ENCODE measurements around the gene RABGAP1L.

- TF ChIP-seq ZNF280D (tag by site-specific recombination; IDR thresholded peaks at IDR 0.05) = no peak
- no peak for TF ChIP-seq CTCF (tag by site-specific recombination; IDR thresholded peaks at IDR 0.05)
- TF ChIP-seq ZNF335 (tag by site-specific recombination; conservative IDR thresholded peaks at IDR 0.05) = no peak
- no peak for TF ChIP-seq ZNF324 (tag by site-specific recombination; IDR thresholded peaks at IDR 0.05)
- no peak for TF ChIP-seq ZBTB8A (tag by site-specific recombination; IDR thresholded peaks at IDR 0.05)
- TF ChIP-seq ZNF175 (tag by site-specific recombination; IDR thresholded peaks at IDR 0.05) = no peak
- TF ChIP-seq ZNF639 (tag by site-specific recombination; IDR thresholded peaks at IDR 0.05) = no peak
- no peak for TF ChIP-seq ZIC2 (tag by site-specific recombination; IDR thresholded peaks at IDR 0.05)
- TF ChIP-seq HIC1 (tag by site-specific recombination; IDR thresholded peaks at IDR 0.05) = no peak
- TF ChIP-seq GLIS1 (tag by site-specific recombination; IDR thresholded peaks at IDR 0.05) = no peak
- no peak for TF ChIP-seq ZNF692 (tag by site-specific recombination; IDR thresholded peaks at IDR 0.05)
- no peak for TF ChIP-seq ZNF138 (tag by site-specific recombination; IDR thresholded peaks at IDR 0.05; ENCODE audit: borderline replicate concordance)
These were observed 234.6 kb downstream of the RABGAP1L start for GRCh38 chr1:174393885-174394284.

Data from HEK293 (cell line).